ENCODE data around the gene LIF.

GRCh38 chr22:30277547-30278344, 31.2 kb upstream of the LIF start:
- no peak for TF ChIP-seq KLF16 (tag by site-specific recombination; IDR thresholded peaks at IDR 0.05)
- TF ChIP-seq TCF7L2 (IDR thresholded peaks at IDR 0.05; ENCODE audit: borderline replicate concordance, low read depth, low read length): no peak
- TF ChIP-seq OVOL3 (tag by site-specific recombination; IDR thresholded peaks at IDR 0.05): no peak
- TF ChIP-seq ZNF354C (tag by site-specific recombination; IDR thresholded peaks at IDR 0.05; ENCODE audit: borderline replicate concordance, low read depth): no peak

All from HEK293 (cell line).